Cortex of kidney (tissue), 1 donor: Measurements from ENCODE around the gene SIDT2.

ENCODE experiments used
- DNase-seq: peaks from one replicate; lab custom pipeline; 2025; lab: John Stamatoyannopoulos, UW

SIDT2 gene

DNA sequence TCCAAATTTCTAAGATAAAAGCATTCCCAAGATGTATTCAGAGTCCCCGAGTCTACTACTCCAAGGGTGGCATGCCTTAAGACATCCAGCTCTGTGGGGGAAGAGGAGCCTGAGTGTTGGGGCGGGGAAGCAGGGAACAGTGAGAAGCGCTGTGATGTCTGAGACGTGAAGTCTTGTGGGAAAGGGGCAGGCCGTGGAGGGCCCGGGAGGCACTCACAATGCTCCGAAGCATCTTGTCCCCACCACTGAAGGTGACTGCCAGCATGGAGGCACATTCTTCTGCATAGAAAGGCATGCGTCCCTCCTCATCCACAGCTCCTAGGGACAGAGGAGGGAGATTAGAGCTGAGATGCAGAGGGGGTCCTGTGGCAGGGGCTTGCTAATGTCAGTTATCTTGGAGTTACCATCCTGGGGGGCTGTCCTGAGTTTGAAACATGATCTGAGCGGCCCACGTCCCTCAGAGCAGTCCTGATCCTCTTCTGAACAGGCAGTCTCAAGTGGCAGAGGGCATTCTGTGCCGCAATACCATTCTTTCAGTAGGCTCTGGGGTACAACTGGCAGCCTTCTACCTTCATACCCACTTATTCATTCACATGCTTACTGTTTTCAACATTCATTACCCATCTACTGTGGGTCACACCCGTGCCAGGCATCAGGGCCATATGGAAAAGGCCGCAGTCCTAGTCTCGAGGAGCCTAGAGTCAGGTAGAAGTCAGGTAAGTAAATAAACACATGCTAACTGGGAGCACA is 44.6 kb downstream of the SIDT2 start:
- no peak for DNase-seq

DNA sequence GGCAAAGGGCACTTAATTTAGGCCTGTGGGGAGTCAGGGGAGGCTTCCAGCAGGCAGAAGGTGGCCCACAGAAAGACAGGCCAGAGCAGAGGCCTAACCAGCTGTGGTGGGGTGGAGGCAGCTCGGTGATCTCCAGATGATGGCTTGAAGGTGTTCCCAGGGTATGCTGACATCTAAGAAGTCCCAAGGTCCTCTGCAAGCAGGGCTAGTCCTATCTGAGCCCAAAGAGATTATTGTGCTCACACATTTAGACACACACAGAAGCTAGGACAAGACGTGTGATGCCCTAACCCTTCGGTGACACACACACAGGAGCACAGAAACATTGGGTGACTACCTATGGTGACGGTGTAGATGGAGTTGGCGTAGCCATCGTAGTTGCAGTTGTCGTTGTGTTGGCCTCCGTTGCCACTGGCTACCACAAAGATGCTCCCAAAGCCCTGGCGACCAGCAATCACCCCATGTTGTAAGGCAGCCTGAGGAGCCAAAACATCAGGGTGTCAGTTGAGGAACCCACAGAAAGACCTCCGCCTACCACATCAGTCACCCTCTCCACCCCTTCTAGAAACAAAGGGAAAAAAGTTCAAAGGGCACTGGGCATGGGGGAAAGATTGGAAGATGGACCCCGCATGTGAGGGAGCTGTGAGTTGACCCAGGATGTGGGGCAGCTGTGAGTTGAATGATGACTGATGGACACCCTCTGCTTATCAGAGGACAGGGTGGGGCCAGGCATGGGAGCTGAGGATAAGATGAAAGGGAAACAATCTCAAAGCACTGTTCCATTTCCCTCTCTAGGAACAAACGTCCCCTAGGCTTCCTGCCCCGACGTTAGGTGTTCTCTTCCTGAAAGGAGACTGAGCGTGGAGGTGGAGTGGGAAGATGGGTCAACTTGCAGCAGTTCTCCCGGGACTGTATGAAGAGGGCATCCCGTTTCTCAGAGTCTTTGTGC is 45.5 kb downstream of the SIDT2 start:
- DNase-seq, result no peak

DNA sequence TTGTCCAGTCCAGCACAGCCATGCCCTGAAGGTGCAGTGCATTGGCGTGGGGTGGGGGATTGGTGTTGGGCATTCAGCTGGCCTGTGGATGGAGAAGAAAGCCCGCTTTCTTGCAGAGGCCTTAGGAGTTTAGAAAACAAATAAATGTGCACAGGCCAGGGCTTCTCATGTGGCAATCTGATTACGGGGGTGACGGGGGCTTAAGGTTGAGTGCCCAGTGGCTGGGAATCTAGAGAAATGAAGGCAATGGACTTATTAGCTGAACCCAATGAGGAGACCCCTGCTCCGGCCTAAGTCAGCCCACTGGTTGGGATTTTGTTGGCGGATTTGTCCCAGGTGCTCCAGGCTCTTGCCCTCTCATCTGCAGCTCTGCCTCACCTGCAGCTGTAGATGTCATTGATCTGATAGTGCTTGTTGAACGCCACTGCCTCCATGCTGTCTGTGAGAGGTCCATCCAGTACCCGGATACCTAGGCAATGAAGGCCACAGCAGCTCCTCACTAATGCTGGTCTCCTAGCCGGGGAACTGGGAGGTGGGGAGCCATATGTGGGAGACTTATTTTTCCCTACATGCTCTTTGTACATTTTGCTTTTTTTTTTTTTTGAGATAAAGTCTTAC is 47.1 kb downstream of the SIDT2 start:
- no peak for DNase-seq

DNA sequence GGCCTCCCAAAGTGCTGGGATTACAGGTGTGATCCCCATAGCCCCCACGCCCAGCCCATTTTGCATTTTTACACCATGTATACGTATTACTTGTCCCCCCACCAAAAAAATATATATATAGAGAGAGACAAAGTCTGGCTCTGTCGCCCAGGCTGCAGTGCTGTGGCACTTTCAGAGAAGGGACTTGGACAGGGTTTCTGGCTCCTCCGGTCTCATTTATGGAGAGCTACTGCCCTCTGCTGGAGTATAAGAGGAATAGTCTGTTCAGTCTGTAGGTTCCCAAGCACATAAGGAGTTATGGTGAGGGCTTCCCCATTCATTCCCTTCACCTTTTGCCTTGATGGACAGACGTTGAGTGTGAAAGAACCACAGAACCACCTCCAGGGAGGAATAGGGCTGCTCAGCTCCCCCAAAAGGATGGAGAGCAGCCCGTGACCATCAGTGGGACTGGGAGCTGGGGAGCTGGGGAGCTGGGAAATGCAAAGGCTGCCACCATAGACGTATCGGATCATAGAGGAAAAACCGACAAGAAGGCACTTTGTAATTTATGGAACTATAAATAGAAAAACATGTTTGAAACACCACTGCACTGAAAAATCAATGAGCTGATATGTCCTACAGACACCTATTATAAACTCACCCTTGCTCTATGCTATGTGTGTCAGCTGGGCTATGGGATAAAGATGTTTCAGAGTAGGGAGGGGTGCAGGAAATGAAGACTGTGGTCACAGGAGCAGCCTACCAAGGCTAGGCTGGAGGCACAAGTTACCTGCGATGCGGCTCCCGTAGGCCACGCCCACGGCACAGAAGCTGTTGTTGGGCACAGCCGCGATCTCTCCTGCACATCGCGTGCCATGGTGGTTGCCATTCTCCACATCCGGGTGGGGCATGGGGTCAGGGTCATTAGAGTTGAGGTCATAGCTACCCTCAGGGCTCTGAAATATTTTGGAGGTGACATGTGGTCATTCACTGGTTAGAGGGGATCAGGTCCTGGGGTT is 48.1 kb downstream of the SIDT2 start:
- DNase-seq, result no peak

DNA sequence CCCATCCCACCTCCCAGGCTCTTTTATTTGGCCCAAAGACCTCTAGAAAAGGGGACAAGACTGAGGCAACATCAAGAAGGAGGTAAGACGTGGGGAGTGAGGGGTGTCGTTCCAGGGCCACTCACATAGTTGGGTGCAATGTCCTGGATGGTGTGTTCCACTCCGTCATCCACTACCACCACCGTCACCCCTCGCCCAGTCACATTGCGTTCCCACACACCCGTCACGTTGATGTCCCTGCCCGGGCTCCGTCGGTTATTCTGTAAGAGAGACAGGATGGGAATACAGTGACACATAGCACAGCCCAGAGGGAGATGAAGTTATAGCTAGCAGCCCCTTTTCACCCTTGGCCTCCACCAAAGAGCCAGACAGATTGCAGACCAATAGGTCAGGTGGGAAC is 49.5 kb downstream of the SIDT2 start:
- DNase-seq, result no peak

DNA sequence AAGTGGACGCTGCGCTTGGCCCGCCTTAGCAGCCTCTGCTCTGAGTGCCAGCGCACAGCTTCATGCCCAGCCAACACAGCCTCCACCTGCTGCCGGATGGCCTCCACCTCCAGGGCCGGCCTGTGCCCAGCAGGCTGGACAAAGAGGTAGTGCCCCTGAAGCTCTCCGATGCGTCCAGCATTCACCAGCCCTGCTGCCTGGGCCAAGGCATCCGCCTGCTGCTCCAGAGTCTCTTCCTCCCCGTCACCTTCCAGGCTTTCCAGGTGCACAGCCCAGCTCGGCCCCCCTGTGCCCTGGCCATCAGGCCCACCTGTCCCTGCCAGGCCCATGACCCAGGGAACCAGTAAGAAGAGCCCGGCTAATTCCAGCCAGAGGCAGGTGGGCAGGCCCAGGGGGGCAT is 50.9 kb downstream of the SIDT2 start:
- no peak for DNase-seq

DNA sequence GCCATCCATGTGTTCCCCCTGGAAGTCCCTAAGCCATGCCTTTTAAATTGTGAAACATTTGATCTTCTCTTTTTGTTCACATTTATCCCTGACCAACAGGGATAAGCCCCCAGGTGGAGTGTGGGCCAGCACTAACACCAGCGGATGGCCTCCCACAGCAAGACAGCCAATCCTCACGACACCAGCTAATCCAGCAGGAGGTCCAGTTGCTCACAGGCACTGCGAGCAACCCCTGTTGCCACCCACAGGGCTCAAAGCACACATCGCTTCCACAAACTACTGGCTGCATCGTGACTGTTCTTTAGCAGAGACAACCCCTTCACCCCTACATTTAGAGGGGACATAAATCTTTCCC is 51.4 kb downstream of the SIDT2 start:
- no peak for DNase-seq

DNA sequence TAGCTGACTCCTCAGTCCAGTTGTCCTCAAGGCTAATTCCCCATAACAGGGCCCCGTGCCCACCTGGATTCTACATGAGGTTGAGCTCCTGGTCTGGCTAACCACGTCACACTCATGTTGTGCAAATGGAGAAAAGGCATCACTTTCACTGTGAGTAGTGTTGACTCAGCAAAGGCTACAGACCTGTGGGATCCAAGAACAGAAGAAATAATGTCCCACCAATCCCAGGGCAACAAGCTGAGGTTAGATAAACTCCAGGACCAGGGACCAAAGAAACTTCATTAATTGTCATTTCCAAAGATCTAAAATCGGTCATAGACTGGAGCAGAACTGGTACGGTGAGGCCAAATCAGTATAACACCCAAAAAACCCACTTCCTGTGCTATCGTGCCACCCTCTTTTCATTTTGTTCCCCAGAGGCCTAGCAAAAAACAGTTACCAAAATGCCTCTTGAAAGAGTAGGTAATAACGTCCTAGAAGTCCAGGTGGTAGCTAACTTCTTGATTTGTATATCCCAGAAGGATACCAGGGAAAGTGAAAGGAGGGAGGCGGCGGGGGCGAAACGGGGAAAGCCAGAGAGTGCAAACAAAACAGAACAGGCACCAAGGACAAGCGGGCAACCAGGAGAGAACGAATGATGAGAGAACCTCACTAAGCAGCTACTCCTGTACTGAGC is 51.9 kb downstream of the SIDT2 start:
- DNase-seq, result no peak

DNA sequence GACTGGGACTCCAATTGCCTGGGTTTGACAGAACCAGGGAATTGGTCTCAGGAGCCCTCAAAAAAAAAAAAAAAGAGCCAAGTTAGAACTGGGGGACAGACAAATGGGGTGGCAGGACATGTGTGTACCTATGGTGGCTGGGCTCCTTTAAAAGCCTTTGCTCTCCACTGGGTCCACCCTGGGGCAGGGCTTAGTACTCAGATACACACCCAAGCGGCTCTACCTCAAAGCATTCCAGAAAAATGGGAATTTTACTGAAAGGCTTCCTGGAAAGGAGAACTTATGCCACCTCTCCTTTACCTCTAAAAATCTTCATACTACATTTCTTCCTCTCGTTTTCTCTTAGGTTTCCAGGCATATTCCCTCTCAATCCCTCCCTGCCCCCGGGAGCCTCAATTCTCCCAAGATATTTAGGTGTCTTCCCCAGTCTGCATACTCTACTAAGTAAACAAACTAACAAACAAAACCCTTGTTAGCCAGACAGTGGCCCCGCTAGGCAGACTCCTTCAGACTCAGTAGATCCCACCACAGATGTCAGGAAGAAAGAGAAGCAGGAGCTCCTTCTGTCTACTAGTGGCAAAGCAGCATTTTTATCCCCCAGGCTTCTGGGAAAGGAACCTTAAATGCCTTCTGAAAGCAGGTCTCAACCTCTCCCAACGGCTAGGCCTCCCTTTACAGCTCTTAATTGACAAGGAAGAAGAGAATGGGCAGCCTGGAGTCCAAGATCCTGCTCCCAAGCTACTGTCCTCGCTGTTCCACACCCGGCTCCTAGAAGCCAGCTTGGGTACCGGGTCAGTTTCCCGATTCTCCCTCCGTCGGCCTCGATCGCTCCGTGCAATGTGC is 52.7 kb downstream of the SIDT2 start:
- no peak for DNase-seq

DNA sequence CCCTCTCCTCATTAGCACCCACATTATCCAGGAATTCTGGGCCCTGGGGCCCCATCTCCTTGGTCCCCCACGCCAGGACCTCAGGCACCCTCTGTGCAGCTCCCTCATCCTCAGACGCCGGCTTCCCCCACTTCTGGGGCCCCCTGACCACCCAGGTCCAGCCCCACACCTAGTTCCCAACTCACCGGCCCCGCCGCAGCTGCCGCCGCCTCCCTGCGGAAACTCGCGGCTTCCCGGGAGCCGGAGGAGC is 53.2 kb downstream of the SIDT2 start, which contains the start of gene PCSK7:
Gene PCSK7 (minus strand): TSS at position 232 of the 250 bp plus-strand sequence. CDS start 2,229 bp downstream, outside the sequence.
- DNase-seq, result no peak

DNA sequence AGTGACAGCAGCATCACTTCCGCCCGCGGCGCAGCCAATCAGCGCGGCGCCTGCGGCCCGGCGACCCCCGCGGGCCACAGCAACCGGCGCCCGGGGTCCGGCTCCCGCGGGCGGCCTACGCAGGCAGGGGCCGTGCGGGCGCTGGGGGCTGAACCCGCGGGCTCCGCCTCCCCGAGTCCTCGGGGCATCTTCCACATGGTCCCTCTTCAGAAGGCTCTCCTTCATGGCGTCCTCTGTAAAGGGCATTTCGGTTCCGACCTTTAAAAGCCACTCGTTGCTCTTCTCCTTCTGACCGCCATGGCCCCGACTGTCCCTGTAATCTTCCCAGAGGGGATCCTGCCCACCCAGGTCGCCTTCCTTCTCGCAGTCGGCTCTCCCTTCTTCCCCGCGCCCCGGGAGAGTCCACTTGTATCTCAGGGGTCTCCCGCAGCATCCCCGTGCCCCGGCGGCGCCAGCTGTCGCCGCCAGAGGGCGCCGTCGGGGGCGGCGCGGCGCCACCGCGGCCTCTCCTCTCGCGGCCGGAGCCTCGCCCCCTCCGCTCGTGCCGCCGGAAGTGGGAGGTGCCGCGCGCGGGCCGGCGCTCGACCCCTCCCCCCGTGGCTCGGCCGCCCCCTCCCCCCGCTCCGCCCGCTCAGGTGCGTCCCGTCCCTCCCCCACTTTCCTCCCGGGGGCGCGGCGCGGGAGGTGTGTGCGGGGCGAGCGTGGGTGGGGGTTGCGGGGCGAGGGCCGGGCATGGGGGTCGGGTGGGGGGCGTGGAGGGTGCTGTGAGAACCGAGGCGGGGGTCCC is 53.7 kb downstream of the SIDT2 start, which contains the start of gene RNF214:
Gene RNF214 (plus strand): TSS at position 580 of the 787 bp plus-strand sequence. CDS start 1,602 bp downstream, outside the sequence.
- DNase-seq, result peak; percentile 18

DNA sequence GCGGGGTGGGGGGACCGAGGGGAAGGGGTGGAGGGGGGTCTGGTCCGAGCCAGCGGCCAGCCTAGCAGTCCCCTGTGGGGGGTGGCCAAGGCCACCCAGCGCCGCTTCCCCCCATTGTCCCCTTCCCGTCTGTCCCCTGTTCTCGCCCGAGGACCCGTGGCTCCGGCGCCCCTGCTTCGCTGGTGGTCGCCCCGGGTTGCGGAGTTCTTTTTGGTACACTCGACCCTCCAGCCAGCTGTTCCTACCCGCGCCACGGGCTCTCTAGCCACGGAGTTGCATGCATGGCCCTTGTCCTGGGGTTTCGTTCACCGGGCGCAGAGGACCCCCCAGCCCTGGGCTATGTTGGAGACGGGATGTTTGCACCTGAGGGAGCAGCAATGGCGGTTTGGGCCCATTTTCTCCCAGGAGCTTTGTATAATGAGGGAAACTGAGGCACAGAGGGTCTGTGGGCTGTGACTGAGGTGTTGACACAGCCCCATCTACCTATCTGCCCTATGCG is 54.4 kb downstream of the SIDT2 start:
- DNase-seq, result no peak

DNA sequence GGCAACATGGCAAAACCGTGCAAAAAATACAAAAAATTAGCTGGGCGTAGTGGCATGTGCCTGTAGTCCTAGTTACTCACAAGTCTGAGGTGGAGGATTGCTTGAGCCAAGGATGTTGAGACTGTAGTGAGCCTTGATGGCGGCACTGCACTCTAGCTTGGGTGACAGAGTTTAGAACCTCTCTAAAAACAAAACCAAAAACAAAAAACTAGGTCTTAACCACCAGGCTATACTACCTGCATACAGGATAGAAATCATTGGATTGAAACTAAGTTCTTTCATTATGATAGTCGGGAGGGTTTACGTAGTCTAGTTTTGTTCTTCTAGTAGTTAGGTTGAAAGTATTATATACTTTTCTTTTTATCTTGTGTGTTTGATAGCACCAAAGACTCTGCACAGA is 59.7 kb downstream of the SIDT2 start:
- DNase-seq, result no peak

DNA sequence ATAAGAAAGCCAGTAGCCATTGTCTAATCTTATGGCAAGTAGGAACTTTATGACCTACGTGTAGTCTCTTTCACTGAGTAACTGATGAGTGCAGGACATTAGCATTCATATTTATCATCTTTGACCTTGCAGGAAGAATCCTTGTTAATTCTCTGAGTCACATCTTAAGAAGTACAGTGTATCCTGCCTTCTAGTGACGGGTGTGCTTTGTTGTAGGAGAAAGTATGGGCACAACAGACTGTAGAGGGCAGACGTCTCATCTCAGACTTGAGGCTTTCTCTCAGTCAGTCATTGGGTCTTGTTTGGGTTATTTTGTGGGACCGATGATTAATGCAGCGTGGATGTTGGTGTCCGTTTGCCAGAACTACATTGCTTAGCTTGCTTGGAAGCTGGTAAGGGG is 60.8 kb downstream of the SIDT2 start:
- no peak for DNase-seq
